ENCODE measurements around the gene ANXA9.

GRCh38 chr1:151007853-151008243 lies 25.8 kb downstream of the ANXA9 start:
- TF ChIP-seq CEBPB (IDR thresholded peaks at IDR 0.05) (no peak), EP300 (IDR thresholded peaks at IDR 0.05; ENCODE audit: borderline replicate concordance) (no peak), REST (IDR thresholded peaks at IDR 0.05; ENCODE audit: low read depth) (no peak)
